A673 (cell line): ENCODE results near the gene SORCS1.
A peak's percentile ranks its signal among the peaks of the same experiment; 100 is the strongest.

ENCODE experiments used
- EZH2 ChIP-seq: fragments of 200-600 bp; sonication (generic); IDR thresholded peaks from 2 replicates; pipeline ENCODE4 v1.6.1; 2017; ENCODE audit warnings: borderline replicate concordance, low read depth, mild to moderate bottlenecking, mixed read lengths, antibody characterized with exemption, low read length; ENCODE audit not compliant: poor library complexity, severe bottlenecking
- TF ChIP-seq, protein P1 (sequence below): fragments of 300-800, 200-600 bp; sonication (generic); conservative IDR thresholded peaks from 2 replicates; pipeline ENCODE4 v1.5.1; 2017; ENCODE audit warnings: low read depth, mild to moderate bottlenecking, antibody characterized with exemption, low read length, moderate library complexity, mixed read lengths

GRCh38 chr10:107169516-107169915 lies 5.0 kb upstream of the SORCS1 start:
- TF ChIP-seq, protein P1, sequence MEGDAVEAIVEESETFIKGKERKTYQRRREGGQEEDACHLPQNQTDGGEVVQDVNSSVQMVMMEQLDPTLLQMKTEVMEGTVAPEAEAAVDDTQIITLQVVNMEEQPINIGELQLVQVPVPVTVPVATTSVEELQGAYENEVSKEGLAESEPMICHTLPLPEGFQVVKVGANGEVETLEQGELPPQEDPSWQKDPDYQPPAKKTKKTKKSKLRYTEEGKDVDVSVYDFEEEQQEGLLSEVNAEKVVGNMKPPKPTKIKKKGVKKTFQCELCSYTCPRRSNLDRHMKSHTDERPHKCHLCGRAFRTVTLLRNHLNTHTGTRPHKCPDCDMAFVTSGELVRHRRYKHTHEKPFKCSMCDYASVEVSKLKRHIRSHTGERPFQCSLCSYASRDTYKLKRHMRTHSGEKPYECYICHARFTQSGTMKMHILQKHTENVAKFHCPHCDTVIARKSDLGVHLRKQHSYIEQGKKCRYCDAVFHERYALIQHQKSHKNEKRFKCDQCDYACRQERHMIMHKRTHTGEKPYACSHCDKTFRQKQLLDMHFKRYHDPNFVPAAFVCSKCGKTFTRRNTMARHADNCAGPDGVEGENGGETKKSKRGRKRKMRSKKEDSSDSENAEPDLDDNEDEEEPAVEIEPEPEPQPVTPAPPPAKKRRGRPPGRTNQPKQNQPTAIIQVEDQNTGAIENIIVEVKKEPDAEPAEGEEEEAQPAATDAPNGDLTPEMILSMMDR = peak; percentile 41; the same call in 1 of the 2 replicates
- TF ChIP-seq EZH2 = no peak
